ENCODE data around the gene MARCHF10.

GRCh38 chr17:62725791-62726249 is 82.3 kb downstream of the MARCHF10 start:
- TF ChIP-seq POLR2AphosphoS5 (IDR thresholded peaks at IDR 0.05; ENCODE audit: low read depth, low read length) (no peak), POLR2A (IDR thresholded peaks at IDR 0.05; ENCODE audit: low read depth, low read length) (no peak), SPI1 (IDR thresholded peaks at IDR 0.05; ENCODE audit: low read depth, low read length) (no peak), TAF1 (IDR thresholded peaks at IDR 0.05; ENCODE audit: low read depth, low read length) (no peak), PAX5 (IDR thresholded peaks at IDR 0.05; ENCODE audit: insufficient read depth, low read length, severe bottlenecking) (no peak)

Measured in GM12891 (cell line).